Right forelimb (tissue), 1 donor: ENCODE measurements around the gene CPNE1.
"Not testable (repeated sequence)": the region's sequence is repeated elsewhere in the genome, so short reads cannot be mapped to it uniquely, and the experiment has no call there.

ENCODE experiments used
- DNase-seq: peaks from one replicate; pipeline ENCODE4 v3.0.0-alpha.2; 2018

Gene CPNE1

GRCh38 chr20:35697696-35698297, 33.1 kb upstream of the CPNE1 start:
- DNase-seq = no peak

GRCh38 chr20:35695978-35696377, 31.3 kb upstream of the CPNE1 start:
- DNase-seq = no peak

GRCh38 chr20:35695245-35695749, 30.6 kb upstream of the CPNE1 start:
- DNase-seq = no peak

GRCh38 chr20:35690265-35690664, 25.6 kb upstream of the CPNE1 start:
- no peak for DNase-seq

GRCh38 chr20:35686872-35687271, 22.2 kb upstream of the CPNE1 start:
- not testable (repeated sequence) for DNase-seq

GRCh38 chr20:35685368-35685767, 20.7 kb upstream of the CPNE1 start:
- DNase-seq = not testable (repeated sequence)

GRCh38 chr20:35681960-35682359, 17.3 kb upstream of the CPNE1 start:
- no peak for DNase-seq

- no peak for DNase-seq
Measured at GRCh38 chr20:35680452-35681183, 15.9 kb upstream of the CPNE1 start.

GRCh38 chr20:35674921-35675320, 10.2 kb upstream of the CPNE1 start:
- DNase-seq = no peak

- DNase-seq = no peak
Measured at GRCh38 chr20:35673884-35674283, 9.2 kb upstream of the CPNE1 start.

- DNase-seq = no peak
Measured at GRCh38 chr20:35669681-35670080, 5.0 kb upstream of the CPNE1 start.

GRCh38 chr20:35669221-35669620, 4.5 kb upstream of the CPNE1 start:
- no peak for DNase-seq

- no peak for DNase-seq
Measured at GRCh38 chr20:35665949-35666288, 1.2 kb upstream of the CPNE1 start.

GRCh38 chr20:35663516-35664465, 909 bp downstream of the CPNE1 start:
- no peak for DNase-seq

- DNase-seq = no peak
Measured at GRCh38 chr20:35662551-35662950, 2.1 kb downstream of the CPNE1 start.

- no peak for DNase-seq
Measured at GRCh38 chr20:35661908-35662307, 2.8 kb downstream of the CPNE1 start.

- DNase-seq = no peak
Measured at GRCh38 chr20:35661053-35661452, 3.6 kb downstream of the CPNE1 start.

- no peak for DNase-seq
Measured at GRCh38 chr20:35660122-35660937, 4.4 kb downstream of the CPNE1 start.

- DNase-seq = no peak
Measured at GRCh38 chr20:35657271-35657670, 7.4 kb downstream of the CPNE1 start.

GRCh38 chr20:35654415-35654814, 10.3 kb downstream of the CPNE1 start:
- no peak for DNase-seq

- DNase-seq = no peak
Measured at GRCh38 chr20:35653893-35654292, 10.8 kb downstream of the CPNE1 start.

- no peak for DNase-seq
Measured at GRCh38 chr20:35653430-35653734, 11.3 kb downstream of the CPNE1 start.
